ENCODE measurements around the gene SPATA21. TPM values are rescaled to one million over a fixed set of nuclear protein-coding genes. Genes with fewer than 3 reads are reported as not detected.

The SPATA21 gene
- total and polyA plus RNA-seq, 10 of the 15 experiments (the other 5 are each of a cell fraction or from before 2014, with no cell fraction given): 0.05 to 1.1 (median 0.24) TPM; not detected in 1

DNA sequence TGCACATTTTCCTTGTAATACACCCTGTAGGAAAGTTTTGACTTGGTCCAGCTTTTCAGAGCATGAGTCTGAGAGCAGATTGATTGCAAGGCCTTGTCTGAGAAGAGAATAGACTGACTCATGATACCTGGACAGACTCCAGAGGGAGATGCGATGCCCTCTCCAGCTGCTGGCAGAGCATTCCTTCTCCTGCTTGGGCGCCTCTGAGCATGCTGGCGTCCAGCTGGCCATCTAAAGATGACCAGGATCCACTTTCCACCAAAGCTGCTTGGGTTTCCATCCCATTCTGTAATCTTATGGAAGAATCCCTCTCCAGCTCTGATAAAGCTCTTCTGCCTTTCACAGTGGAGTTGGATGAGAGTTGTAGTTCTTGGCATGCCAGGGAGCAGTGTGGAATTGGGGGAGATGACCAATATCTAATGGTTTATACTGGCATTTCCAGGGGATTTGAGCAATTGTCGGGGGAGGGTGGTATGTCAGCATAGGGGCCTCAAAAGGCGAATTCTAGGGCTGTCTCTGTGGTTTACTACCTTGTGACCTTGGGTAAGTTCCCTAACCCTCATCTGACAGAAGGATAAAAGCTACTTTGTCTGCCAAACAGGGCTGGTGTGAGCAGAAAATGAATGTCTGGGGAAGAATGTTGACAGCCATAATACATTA, 50.6 kb downstream of the SPATA21 start:
- H3K9me3 ChIP-seq (replicated peaks; ENCODE audit: control insufficient read depth, insufficient read depth, low read length): no peaks in the 10 kb centered on the region
- no peak overlapping the region for H2AFZ ChIP-seq (ENCODE audit: control insufficient read depth, low read depth, low read length)
- peak overlapping the region; percentile 77 for H3K27ac ChIP-seq (ENCODE audit: control insufficient read depth, insufficient read depth)
- peaks cover 16% of the 10 kb centered on the region for H4K20me1 ChIP-seq (ENCODE audit: control insufficient read depth, insufficient read depth)
- RAD21 ChIA-PET (ENCODE audit: unreplicated experiment): interaction anchor here (0.6 to 3.5 kb wide), 7 partner anchors 12 to 151 kb away, joined by 3 to 37 read pairs (median 10); partner anchors contain the start of genes NECAP2 and SZRD1
- peaks cover 4 to 8% of the 10 kb centered on the region in 2 experiments; a peak in 3 of 4 replicates for H3K36me3 ChIP-seq (ENCODE audit: control insufficient read depth in 2 of 2, insufficient read depth in 2 of 2, low read length in 1 of 2)
- intact Hi-C loops (cut with micrococcal nuclease; ENCODE audit: unreplicated experiment) (loop anchor here (1.0 kb wide), 1 partner anchor 19 kb away; the partner anchor contains the start of gene SZRD1), in situ Hi-C loops (cut with MboI) (no loop called here)
- peak overlapping the region; percentile 44 for H3K4me3 ChIP-seq
- no TSS peak for BruUV-seq (replicated peaks)
- FAIRE-seq: no peak
- H3K4me1 ChIP-seq (ENCODE audit: control insufficient read depth, insufficient read depth, low read length): peaks cover 37% of the 10 kb centered on the region
- ATAC-seq: peak; percentile 57
- peaks cover 87% of the 10 kb centered on the region for H3K79me2 ChIP-seq (ENCODE audit: control insufficient read depth, insufficient read depth, low read length)
- SMC1A ChIA-PET (ENCODE audit: uncharacterized antibody, unreplicated experiment): interaction anchor here (0.6 to 4.7 kb wide), 7 partner anchors 14 to 107 kb away, joined by 3 to 30 read pairs (median 11); partner anchors contain the start of gene NECAP2
- H3K9ac ChIP-seq (ENCODE audit: control insufficient read depth, insufficient read depth, low read length): peak overlapping the region; percentile 53
- H3K27me3 ChIP-seq (replicated peaks in 1 of 2; ENCODE audit: control insufficient read depth in 2 of 2, insufficient read depth in 2 of 2, low read length in 1 of 2): no peaks in the 10 kb centered on the region
- 46% methylated on average over 5 of the region's 5 CpGs for WGBS (ENCODE audit: insufficient coverage, insufficient replicate concordance, low lambda C conversion rate, missing lambda C conversion rate)
- CTCF ChIA-PET: interaction anchor here (1.3 to 4.2 kb wide), 4 partner anchors 12 to 54 kb away, joined by 6 to 30 read pairs (median 8); partner anchors contain the start of gene NECAP2
- TF ChIP-seq RUNX3 (IDR thresholded peaks at IDR 0.05; ENCODE audit: low read length) (peak; percentile 71), NR2F1 (conservative IDR thresholded peaks at IDR 0.05) (peak; percentile 52), MXI1 (IDR thresholded peaks at IDR 0.05; ENCODE audit: low read depth, low read length) (peak; percentile 29; the same call in 1 of the 2 replicates), PAX5 (IDR thresholded peaks at IDR 0.05; ENCODE audit: borderline replicate concordance, low read depth, low read length) (no peak)
- POLR2A ChIA-PET: interaction anchor here (0.5 to 3.6 kb wide), 11 partner anchors 9 to 288 kb away, joined by 3 to 34 read pairs (median 5); partner anchors contain the start of genes NECAP2 and SZRD1
- DNase-seq (ENCODE audit: low read depth, low spot score): no peak
- H3K4me2 ChIP-seq (ENCODE audit: control insufficient read depth, insufficient read depth): peak overlapping the region; percentile 77

Data from GM12878 (cell line).